HepG2 (cell line): ENCODE measurements around the gene MYL11. TPM values are rescaled to one million over a fixed set of nuclear protein-coding genes. Genes with fewer than 3 reads are reported as not detected.

Experiments used
- ATRX ChIP-seq: sonication (generic); formaldehyde crosslinking; IDR thresholded peaks from 2 replicates; pipeline ENCODE4 v1.4.0; 2020; ENCODE audit warnings: missing genetic modification reagents, borderline replicate concordance
- CENPX ChIP-seq: sonication (generic); formaldehyde crosslinking; IDR thresholded peaks from 2 replicates; pipeline ENCODE4 v1.9.0; 2021; ENCODE audit warnings: mild to moderate bottlenecking, missing genetic modification reagents, moderate library complexity
- CREM ChIP-seq, 2 experiments: sonication (generic) in 1 of 2; formaldehyde crosslinking in 1 of 2; IDR thresholded peaks; 2 replicates each; pipeline versions ENCODE4 v1.4.0 to v1.6.1; 2016 to 2020; ENCODE audit warnings: antibody characterized with exemption in 1 of 2, mild to moderate bottlenecking in 1 of 2, missing genetic modification reagents in 1 of 2
- DR1 ChIP-seq: sonication (generic); formaldehyde crosslinking; IDR thresholded peaks from 2 replicates; pipeline ENCODE4 v1.8.0; 2021; ENCODE audit warnings: mild to moderate bottlenecking, missing genetic modification reagents, inconsistent platforms
- ESRRA ChIP-seq: sonication (generic); formaldehyde crosslinking; IDR thresholded peaks from 2 replicates; pipeline ENCODE4 v1.5.1; 2020; ENCODE audit warnings: mild to moderate bottlenecking, low read depth, missing genetic modification reagents
- FOXA1 ChIP-seq, 2 experiments: fragments of 450-650 bp in 1 of 2; sonication (generic) in 1 of 2; formaldehyde crosslinking in 1 of 2; IDR thresholded peaks; 2 replicates each; pipeline versions ENCODE4 v1.4.0 to v1.6.1; 2016 to 2020; ENCODE audit warnings: missing genetic modification reagents in 1 of 2
- HINFP ChIP-seq: sonication (generic); formaldehyde crosslinking; IDR thresholded peaks from 2 replicates; pipeline ENCODE4 v1.4.0; 2020; ENCODE audit warnings: low read depth, mild to moderate bottlenecking, missing genetic modification reagents
- MIXL1 ChIP-seq: IDR thresholded peaks from 2 replicates; pipeline ENCODE4 v1.6.1; 2016
- PRDM10 ChIP-seq: sonication (generic); formaldehyde crosslinking; IDR thresholded peaks from 2 replicates; pipeline ENCODE4 v1.4.0; 2020; ENCODE audit warnings: low read depth, missing genetic modification reagents
- YEATS2 ChIP-seq: sonication (generic); formaldehyde crosslinking; IDR thresholded peaks from 2 replicates; pipeline ENCODE4 v1.4.0; 2020; ENCODE audit warnings: missing genetic modification reagents, borderline replicate concordance
- ZBTB20 ChIP-seq: sonication (generic); formaldehyde crosslinking; IDR thresholded peaks from 2 replicates; pipeline ENCODE4 v1.8.1; 2023; ENCODE audit warnings: missing genetic modification reagents, low read depth, mild to moderate bottlenecking, borderline replicate concordance
- ZFYVE20 ChIP-seq: sonication (generic); formaldehyde crosslinking; IDR thresholded peaks from 2 replicates; pipeline ENCODE4 v1.8.0; 2023; ENCODE audit warnings: low read depth, mild to moderate bottlenecking, moderate library complexity, missing genetic modification reagents, borderline replicate concordance
- ZKSCAN1 ChIP-seq: fragments of 150-350 bp; IDR thresholded peaks from 2 replicates; pipeline ENCODE4 v1.6.1; 2014; ENCODE audit warnings: low read length
- ZNF17 ChIP-seq: sonication (generic); formaldehyde crosslinking; IDR thresholded peaks from 2 replicates; pipeline ENCODE4 v1.5.0; 2020; ENCODE audit warnings: mild to moderate bottlenecking, missing genetic modification reagents
- ZNF577 ChIP-seq: sonication (generic); formaldehyde crosslinking; IDR thresholded peaks from 2 replicates; pipeline ENCODE4 v1.4.0; 2020; ENCODE audit warnings: mild to moderate bottlenecking, low read depth, missing genetic modification reagents, borderline replicate concordance
- polyA plus RNA-seq, 8 experiments: library from polyadenylated mRNA; depleted of rRNA in 3 of 8; stranded (reverse) in 7 of 8; unstranded in 1 of 8; fragments of >200 nt; fragmentation: Illumina TruSeq in 4 of 8; extraction: Trizol in 4 of 8; gene quantifications; 2 replicates each; pipeline versions ENCODE4 v1.2.1 to v1.2.3, GENCODE V29; 2011 to 2016; ENCODE audit warnings: low read depth in 4 of 8, missing spikeins in 1 of 8, mixed read lengths in 1 of 8; ENCODE audit not compliant: insufficient read depth in 1 of 8
- total RNA-seq, 5 experiments: library from RNA; depleted of rRNA; stranded (reverse); fragments of >200 nt; fragmentation: Illumina TruSeq; extraction: Trizol; gene quantifications; 2 replicates each; pipeline ENCODE4 v1.2.3, GENCODE V29; 2016; ENCODE audit warnings: low read depth in 1 of 5
- TF ChIP-seq, protein P1 (sequence below): sonication (generic); formaldehyde crosslinking; IDR thresholded peaks from 2 replicates; pipeline ENCODE4 v1.5.0; 2020; ENCODE audit warnings: mild to moderate bottlenecking, missing genetic modification reagents
- TF ChIP-seq, protein P2 (sequence below): sonication (generic); formaldehyde crosslinking; IDR thresholded peaks from 2 replicates; pipeline ENCODE4 v1.5.0; 2020; ENCODE audit warnings: mild to moderate bottlenecking, missing genetic modification reagents, borderline replicate concordance

The MYL11 gene
- total and polyA plus RNA-seq, 2 of the 13 experiments (the other 11 are each of a cell fraction or from before 2014, with no cell fraction given), result not detected

GRCh38 chr16:30395155-30395991 lies 20.8 kb downstream of the MYL11 start, which contains the start of gene ZNF48 (continued):
- TF ChIP-seq ZBTB20 (CRISPR knock-in tag), result peak; percentile 43; the same call in 1 of the 2 replicates
- peak; percentile 41; the same call in 1 of the 2 replicates for TF ChIP-seq MIXL1
- TF ChIP-seq CENPX, result no peak
- TF ChIP-seq ATRX (CRISPR knock-in tag), result no peak
- 0 out of 2 replicates have a peak, but pooled peaks have one; percentile 30 for TF ChIP-seq ZKSCAN1
- TF ChIP-seq PRDM10 (CRISPR knock-in tag), result no peak
- TF ChIP-seq YEATS2 (CRISPR knock-in tag), result peak; percentile 77; the same call in 1 of the 2 replicates
- no peak for TF ChIP-seq ZNF17
- no peak; the same call in 1 of the 2 replicates for TF ChIP-seq DR1 (CRISPR knock-in tag)
- no peak for TF ChIP-seq CREM (IDR thresholded peaks at IDR 0.05)
- no peak for TF ChIP-seq CREM (CRISPR knock-in tag; IDR thresholded peaks at IDR 0.05)
- peak; percentile 29 for TF ChIP-seq HINFP (CRISPR knock-in tag)
- no peak for TF ChIP-seq ZNF577 (CRISPR knock-in tag)
- peak; percentile 32; the same call in 1 of the 2 replicates for TF ChIP-seq ESRRA (CRISPR knock-in tag)
- TF ChIP-seq, protein P1, sequence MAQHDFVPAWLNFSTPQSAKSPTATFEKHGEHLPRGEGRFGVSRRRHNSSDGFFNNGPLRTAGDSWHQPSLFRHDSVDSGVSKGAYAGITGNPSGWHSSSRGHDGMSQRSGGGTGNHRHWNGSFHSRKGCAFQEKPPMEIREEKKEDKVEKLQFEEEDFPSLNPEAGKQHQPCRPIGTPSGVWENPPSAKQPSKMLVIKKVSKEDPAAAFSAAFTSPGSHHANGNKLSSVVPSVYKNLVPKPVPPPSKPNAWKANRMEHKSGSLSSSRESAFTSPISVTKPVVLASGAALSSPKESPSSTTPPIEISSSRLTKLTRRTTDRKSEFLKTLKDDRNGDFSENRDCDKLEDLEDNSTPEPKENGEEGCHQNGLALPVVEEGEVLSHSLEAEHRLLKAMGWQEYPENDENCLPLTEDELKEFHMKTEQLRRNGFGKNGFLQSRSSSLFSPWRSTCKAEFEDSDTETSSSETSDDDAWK, result no peak
- no peak for TF ChIP-seq ZFYVE20 (CRISPR knock-in tag)
- TF ChIP-seq, protein P2, sequence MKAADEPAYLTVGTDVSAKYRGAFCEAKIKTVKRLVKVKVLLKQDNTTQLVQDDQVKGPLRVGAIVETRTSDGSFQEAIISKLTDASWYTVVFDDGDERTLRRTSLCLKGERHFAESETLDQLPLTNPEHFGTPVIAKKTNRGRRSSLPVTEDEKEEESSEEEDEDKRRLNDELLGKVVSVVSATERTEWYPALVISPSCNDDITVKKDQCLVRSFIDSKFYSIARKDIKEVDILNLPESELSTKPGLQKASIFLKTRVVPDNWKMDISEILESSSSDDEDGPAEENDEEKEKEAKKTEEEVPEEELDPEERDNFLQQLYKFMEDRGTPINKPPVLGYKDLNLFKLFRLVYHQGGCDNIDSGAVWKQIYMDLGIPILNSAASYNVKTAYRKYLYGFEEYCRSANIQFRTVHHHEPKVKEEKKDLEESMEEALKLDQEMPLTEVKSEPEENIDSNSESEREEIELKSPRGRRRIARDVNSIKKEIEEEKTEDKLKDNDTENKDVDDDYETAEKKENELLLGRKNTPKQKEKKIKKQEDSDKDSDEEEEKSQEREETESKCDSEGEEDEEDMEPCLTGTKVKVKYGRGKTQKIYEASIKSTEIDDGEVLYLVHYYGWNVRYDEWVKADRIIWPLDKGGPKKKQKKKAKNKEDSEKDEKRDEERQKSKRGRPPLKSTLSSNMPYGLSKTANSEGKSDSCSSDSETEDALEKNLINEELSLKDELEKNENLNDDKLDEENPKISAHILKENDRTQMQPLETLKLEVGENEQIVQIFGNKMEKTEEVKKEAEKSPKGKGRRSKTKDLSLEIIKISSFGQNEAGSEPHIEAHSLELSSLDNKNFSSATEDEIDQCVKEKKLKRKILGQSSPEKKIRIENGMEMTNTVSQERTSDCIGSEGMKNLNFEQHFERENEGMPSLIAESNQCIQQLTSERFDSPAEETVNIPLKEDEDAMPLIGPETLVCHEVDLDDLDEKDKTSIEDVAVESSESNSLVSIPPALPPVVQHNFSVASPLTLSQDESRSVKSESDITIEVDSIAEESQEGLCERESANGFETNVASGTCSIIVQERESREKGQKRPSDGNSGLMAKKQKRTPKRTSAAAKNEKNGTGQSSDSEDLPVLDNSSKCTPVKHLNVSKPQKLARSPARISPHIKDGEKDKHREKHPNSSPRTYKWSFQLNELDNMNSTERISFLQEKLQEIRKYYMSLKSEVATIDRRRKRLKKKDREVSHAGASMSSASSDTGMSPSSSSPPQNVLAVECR (CRISPR knock-in tag), result peak; percentile 95
- TF ChIP-seq FOXA1 (IDR thresholded peaks at IDR 0.05), result no peak
- peak; percentile 39; the same call in 1 of the 2 replicates for TF ChIP-seq FOXA1 (CRISPR knock-in tag; IDR thresholded peaks at IDR 0.05)
